ENCODE results near the gene FAF1.

DNA sequence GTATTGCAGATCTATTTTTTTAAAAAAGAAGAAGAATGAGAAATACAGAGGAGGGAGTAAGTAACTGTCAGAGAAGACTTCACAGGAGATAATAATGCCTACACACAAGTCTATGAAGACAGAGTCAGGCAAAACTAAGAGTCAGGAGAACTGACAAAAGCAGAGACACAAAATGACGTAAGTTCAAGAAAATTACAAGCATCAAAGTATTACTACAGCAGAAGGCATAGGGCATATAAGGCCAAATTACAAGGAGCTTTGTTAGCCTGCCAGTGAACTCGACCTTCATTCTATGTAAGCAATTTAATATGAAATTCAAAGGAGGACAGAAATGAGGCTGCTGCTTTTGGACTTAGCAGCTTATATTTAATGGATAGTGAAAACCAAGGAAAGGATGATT is 23.7 kb downstream of the FAF1 start:
- TF ChIP-seq, protein P1, sequence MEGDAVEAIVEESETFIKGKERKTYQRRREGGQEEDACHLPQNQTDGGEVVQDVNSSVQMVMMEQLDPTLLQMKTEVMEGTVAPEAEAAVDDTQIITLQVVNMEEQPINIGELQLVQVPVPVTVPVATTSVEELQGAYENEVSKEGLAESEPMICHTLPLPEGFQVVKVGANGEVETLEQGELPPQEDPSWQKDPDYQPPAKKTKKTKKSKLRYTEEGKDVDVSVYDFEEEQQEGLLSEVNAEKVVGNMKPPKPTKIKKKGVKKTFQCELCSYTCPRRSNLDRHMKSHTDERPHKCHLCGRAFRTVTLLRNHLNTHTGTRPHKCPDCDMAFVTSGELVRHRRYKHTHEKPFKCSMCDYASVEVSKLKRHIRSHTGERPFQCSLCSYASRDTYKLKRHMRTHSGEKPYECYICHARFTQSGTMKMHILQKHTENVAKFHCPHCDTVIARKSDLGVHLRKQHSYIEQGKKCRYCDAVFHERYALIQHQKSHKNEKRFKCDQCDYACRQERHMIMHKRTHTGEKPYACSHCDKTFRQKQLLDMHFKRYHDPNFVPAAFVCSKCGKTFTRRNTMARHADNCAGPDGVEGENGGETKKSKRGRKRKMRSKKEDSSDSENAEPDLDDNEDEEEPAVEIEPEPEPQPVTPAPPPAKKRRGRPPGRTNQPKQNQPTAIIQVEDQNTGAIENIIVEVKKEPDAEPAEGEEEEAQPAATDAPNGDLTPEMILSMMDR (IDR thresholded peaks at IDR 0.05): no peak
- no peak for TF ChIP-seq POLR2A (IDR thresholded peaks at IDR 0.05)
